Fibroblast of pulmonary artery (primary cell): ENCODE measurements around the gene INAFM2.

Source experiments
- DNase-seq: peaks from one replicate; pipeline ENCODE4 v3.0.0-alpha.2; 2010; ENCODE audit warnings: low read depth
- H3K4me3 ChIP-seq: replicated peaks from 2 replicates; pipeline ENCODE4 v1.5.1; 2011; ENCODE audit warnings: low read depth, mild to moderate bottlenecking, control low read depth, low read length, moderate library complexity
- CTCF ChIP-seq: IDR thresholded peaks from 2 replicates; pipeline ENCODE4 v1.5.1; 2011; ENCODE audit warnings: mild to moderate bottlenecking, control low read depth, low read length, inconsistent platforms; ENCODE audit errors: missing control alignments

INAFM2 gene

GRCh38 chr15:40367686-40368611, 44.5 kb downstream of the INAFM2 start:
- peak; percentile 90 for DNase-seq
- TF ChIP-seq CTCF, result peak; percentile 46
- peak overlapping the region; percentile 21 for H3K4me3 ChIP-seq

GRCh38 chr15:40368719-40369473, 45.4 kb downstream of the INAFM2 start:
- no peak for TF ChIP-seq CTCF
- no peak overlapping the region for H3K4me3 ChIP-seq
- DNase-seq, result no peak

GRCh38 chr15:40369474-40369869, 46.0 kb downstream of the INAFM2 start:
- no peak for TF ChIP-seq CTCF
- H3K4me3 ChIP-seq, result no peak overlapping the region
- no peak for DNase-seq

GRCh38 chr15:40369971-40370370, 46.5 kb downstream of the INAFM2 start:
- H3K4me3 ChIP-seq, result no peak overlapping the region
- TF ChIP-seq CTCF, result no peak
- no peak for DNase-seq

GRCh38 chr15:40372981-40373380, 49.5 kb downstream of the INAFM2 start:
- DNase-seq, result peak; percentile 18
- no peak for TF ChIP-seq CTCF

More at GRCh38 chr15:40372981-40373380, 49.5 kb downstream of the INAFM2 start:
- H3K4me3 ChIP-seq, result no peak overlapping the region
